ENCODE data around the gene UGT1A3. TPM values are rescaled to one million over a fixed set of nuclear protein-coding genes. Genes with fewer than 3 reads are reported as not detected.

UGT1A3 gene
- total and polyA plus RNA-seq, 4 donors, result 7.0 to 61.6 (median 18.2) TPM; not detected in 1

DNA sequence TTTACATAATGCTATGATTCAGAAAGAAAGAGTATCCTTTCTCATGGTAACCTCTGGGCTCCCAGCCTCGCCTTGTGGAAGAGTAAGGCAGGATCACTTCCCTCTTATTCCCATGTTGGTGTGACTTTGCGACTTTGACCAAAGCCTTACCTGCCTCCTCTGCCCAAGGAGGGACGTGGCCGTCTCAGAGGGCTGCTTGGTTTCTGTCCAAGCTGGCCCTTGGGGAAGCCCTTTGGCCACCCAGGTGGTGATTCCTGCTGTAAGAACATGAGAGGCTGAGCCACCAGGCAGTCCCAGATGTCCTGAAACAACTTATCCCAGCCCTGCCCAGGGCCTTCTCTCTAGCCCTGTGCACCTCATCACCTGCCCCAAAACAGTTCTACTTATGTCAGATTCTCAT is 30.1 kb upstream of the UGT1A3 start:
- WGBS, result 88% methylated on average over 4 of the region's 4 CpGs

DNA sequence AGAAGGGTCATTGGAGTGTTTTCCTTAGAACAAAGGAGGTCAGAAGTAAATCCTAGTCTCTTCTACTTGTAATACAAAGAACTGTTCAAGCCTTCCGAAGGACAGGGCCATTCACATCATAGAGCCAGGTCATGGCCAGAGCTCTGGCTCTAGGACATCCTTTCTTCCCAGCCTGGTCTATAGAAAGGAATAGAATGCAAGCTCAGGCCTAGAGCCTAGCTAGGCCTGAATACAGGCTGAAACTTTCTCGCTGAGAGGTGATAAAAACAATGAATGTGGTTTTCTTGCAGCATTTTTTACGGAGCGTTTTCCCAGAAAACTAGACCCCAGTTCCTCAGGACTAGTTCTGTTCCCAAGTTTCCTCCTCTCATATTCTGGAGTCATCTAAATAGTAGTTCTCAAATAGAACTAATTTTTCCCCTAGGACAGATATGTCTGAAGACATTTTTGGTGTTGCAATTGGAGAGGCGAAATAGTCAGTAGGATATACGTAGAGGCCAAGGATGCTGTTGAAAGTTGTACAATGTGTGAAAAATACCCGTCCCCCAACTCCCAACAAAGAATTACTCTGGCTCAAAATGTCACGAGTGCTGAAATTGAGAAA is 29.3 kb upstream of the UGT1A3 start:
- H3K9ac ChIP-seq (ENCODE audit: low read depth in 1 of 2, low read length in 2 of 2), result no peak overlapping the region

More for the DNA sequence above, 30.1 kb upstream of the UGT1A3 start:
- Histone ChIP-seq H3K27me3 (ENCODE audit: control insufficient read depth in 4 of 4, insufficient read depth in 4 of 4, low read length in 3 of 4) (no peaks in the 10 kb centered on the region), H3K36me3 (ENCODE audit: control insufficient read depth in 4 of 4, insufficient read depth in 3 of 4, low read depth in 1 of 4, low read length in 3 of 4) (no peaks in the 10 kb centered on the region), H3K4me1 (ENCODE audit: control insufficient read depth in 4 of 4, insufficient read depth in 4 of 4, low read length in 3 of 4) (peaks cover 6 to 47% (median 26%) of the 10 kb centered on the region in 4 donors), H3K9me3 (ENCODE audit: control insufficient read depth in 4 of 4, low read length in 3 of 4) (no peaks in the 10 kb centered on the region), H3K27ac (ENCODE audit: low read depth in 1 of 2, low read length in 2 of 2) (peak overlapping the region in 1 of 2 donors; percentile 13), H3K9ac (ENCODE audit: low read depth in 1 of 2, low read length in 2 of 2) (no peak overlapping the region), H3K4me3 (ENCODE audit: low read depth in 1 of 3, low read length in 3 of 3) (no peak overlapping the region)
- DNase-seq (ENCODE audit: low spot score), result no peak
- no peak for TF ChIP-seq JUND (IDR thresholded peaks at IDR 0.05)
- no peak for TF ChIP-seq FOXA2 (IDR thresholded peaks at IDR 0.05)
- TF ChIP-seq FOXA1 (IDR thresholded peaks at IDR 0.05), result no peak
- TF ChIP-seq EGR1 (IDR thresholded peaks at IDR 0.05; ENCODE audit: low read depth in 2 of 2), result no peak
- TF ChIP-seq, protein P1, sequence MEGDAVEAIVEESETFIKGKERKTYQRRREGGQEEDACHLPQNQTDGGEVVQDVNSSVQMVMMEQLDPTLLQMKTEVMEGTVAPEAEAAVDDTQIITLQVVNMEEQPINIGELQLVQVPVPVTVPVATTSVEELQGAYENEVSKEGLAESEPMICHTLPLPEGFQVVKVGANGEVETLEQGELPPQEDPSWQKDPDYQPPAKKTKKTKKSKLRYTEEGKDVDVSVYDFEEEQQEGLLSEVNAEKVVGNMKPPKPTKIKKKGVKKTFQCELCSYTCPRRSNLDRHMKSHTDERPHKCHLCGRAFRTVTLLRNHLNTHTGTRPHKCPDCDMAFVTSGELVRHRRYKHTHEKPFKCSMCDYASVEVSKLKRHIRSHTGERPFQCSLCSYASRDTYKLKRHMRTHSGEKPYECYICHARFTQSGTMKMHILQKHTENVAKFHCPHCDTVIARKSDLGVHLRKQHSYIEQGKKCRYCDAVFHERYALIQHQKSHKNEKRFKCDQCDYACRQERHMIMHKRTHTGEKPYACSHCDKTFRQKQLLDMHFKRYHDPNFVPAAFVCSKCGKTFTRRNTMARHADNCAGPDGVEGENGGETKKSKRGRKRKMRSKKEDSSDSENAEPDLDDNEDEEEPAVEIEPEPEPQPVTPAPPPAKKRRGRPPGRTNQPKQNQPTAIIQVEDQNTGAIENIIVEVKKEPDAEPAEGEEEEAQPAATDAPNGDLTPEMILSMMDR (IDR thresholded peaks at IDR 0.05; ENCODE audit: low read depth, low read length, missing input control), result no peak
- TF ChIP-seq, protein P2, sequence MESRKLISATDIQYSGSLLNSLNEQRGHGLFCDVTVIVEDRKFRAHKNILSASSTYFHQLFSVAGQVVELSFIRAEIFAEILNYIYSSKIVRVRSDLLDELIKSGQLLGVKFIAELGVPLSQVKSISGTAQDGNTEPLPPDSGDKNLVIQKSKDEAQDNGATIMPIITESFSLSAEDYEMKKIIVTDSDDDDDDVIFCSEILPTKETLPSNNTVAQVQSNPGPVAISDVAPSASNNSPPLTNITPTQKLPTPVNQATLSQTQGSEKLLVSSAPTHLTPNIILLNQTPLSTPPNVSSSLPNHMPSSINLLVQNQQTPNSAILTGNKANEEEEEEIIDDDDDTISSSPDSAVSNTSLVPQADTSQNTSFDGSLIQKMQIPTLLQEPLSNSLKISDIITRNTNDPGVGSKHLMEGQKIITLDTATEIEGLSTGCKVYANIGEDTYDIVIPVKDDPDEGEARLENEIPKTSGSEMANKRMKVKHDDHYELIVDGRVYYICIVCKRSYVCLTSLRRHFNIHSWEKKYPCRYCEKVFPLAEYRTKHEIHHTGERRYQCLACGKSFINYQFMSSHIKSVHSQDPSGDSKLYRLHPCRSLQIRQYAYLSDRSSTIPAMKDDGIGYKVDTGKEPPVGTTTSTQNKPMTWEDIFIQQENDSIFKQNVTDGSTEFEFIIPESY (IDR thresholded peaks at IDR 0.05), result no peak
- TF ChIP-seq, protein P3, sequence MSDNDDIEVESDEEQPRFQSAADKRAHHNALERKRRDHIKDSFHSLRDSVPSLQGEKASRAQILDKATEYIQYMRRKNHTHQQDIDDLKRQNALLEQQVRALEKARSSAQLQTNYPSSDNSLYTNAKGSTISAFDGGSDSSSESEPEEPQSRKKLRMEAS (IDR thresholded peaks at IDR 0.05), result no peak
- TF ChIP-seq TAF1 (conservative IDR thresholded peaks at IDR 0.05), result no peak
- no peak for TF ChIP-seq RXRA (IDR thresholded peaks at IDR 0.05)
- no peak for TF ChIP-seq SP1 (IDR thresholded peaks at IDR 0.05)

More for the DNA sequence above, 29.3 kb upstream of the UGT1A3 start:
- Histone ChIP-seq H3K36me3 (ENCODE audit: control insufficient read depth in 4 of 4, insufficient read depth in 3 of 4, low read depth in 1 of 4, low read length in 3 of 4) (no peaks in the 10 kb centered on the region), H3K4me3 (ENCODE audit: low read depth in 1 of 3, low read length in 3 of 3) (no peak overlapping the region), H3K9me3 (ENCODE audit: control insufficient read depth in 4 of 4, low read length in 3 of 4) (no peaks in the 10 kb centered on the region), H3K4me1 (ENCODE audit: control insufficient read depth in 4 of 4, insufficient read depth in 4 of 4, low read length in 3 of 4) (peaks cover 6 to 40% (median 20%) of the 10 kb centered on the region in 4 donors), H3K27ac (ENCODE audit: low read depth in 1 of 2, low read length in 2 of 2) (peak overlapping the region; percentile 83), H3K27me3 (ENCODE audit: control insufficient read depth in 4 of 4, insufficient read depth in 4 of 4, low read length in 3 of 4) (no peaks in the 10 kb centered on the region)
- 71% methylated on average over 8 of the region's 8 CpGs for WGBS
- TF ChIP-seq, protein P4, sequence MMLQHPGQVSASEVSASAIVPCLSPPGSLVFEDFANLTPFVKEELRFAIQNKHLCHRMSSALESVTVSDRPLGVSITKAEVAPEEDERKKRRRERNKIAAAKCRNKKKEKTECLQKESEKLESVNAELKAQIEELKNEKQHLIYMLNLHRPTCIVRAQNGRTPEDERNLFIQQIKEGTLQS (IDR thresholded peaks at IDR 0.05), result no peak
- no peak for TF ChIP-seq HNF4A (conservative IDR thresholded peaks at IDR 0.05)
- no peak for TF ChIP-seq FOXA1 (IDR thresholded peaks at IDR 0.05)
- no peak for TF ChIP-seq TAF1 (conservative IDR thresholded peaks at IDR 0.05)
- no peak for TF ChIP-seq RXRA (IDR thresholded peaks at IDR 0.05)
- no peak for TF ChIP-seq EGR1 (IDR thresholded peaks at IDR 0.05; ENCODE audit: low read depth in 2 of 2)
- TF ChIP-seq, protein P2 (IDR thresholded peaks at IDR 0.05), result no peak
- TF ChIP-seq, protein P3 (IDR thresholded peaks at IDR 0.05), result no peak
- DNase-seq (ENCODE audit: low spot score), result no peak

Data from liver (tissue), 9 donors.